Suprapubic skin (tissue), 4 donors: ENCODE results near the gene RMC1. TPM values are rescaled to one million over a fixed set of nuclear protein-coding genes. Genes with fewer than 3 reads are reported as not detected.

Experiments
- DNase-seq, 2 donors: peaks; one replicate each; pipeline ENCODE4 v3.0.0-alpha.2; 2019; ENCODE audit warnings: low spot score in 2 of 2
- H3K27ac ChIP-seq: fragments of 200-600 bp; sonication (generic); one replicate; pipeline ENCODE4 v1.5.1; 2019
- H3K27me3 ChIP-seq: fragments of 200-600 bp; sonication (generic); one replicate; pipeline ENCODE4 v1.5.1; 2019
- H3K36me3 ChIP-seq: fragments of 200-600 bp; sonication (generic); one replicate; pipeline ENCODE4 v1.5.1; 2019
- H3K4me1 ChIP-seq: fragments of 200-600 bp; sonication (generic); one replicate; pipeline ENCODE4 v1.5.1; 2019
- H3K4me3 ChIP-seq: fragments of 200-600 bp; sonication (generic); one replicate; pipeline ENCODE4 v1.5.1; 2019; ENCODE audit warnings: mild to moderate bottlenecking
- H3K9me3 ChIP-seq: fragments of 200-600 bp; sonication (generic); one replicate; pipeline ENCODE4 v1.5.1; 2019
- CTCF ChIP-seq, 2 donors: fragments of 200-600 bp in 1 of 2; fragments of 450-650 bp in 1 of 2; sonication (generic) in 1 of 2; IDR thresholded peaks; one replicate each; pipeline ENCODE4 v1.5.1; 2016 to 2019; ENCODE audit warnings: antibody characterized with exemption in 2 of 2, mild to moderate bottlenecking in 1 of 2, moderate library complexity in 1 of 2
- EP300 ChIP-seq: sonication (generic); formaldehyde crosslinking; IDR thresholded peaks from one replicate; pipeline ENCODE4 v1.6.1; 2017; ENCODE audit warnings: antibody characterized with exemption
- POLR2A ChIP-seq, 2 donors: fragments of 450-650 bp; IDR thresholded peaks; one replicate each; pipeline ENCODE4 v1.6.1; 2017; ENCODE audit warnings: antibody characterized with exemption in 2 of 2, mild to moderate bottlenecking in 2 of 2, moderate library complexity in 2 of 2
- POLR2AphosphoS5 ChIP-seq, 3 donors: sonication (generic); formaldehyde crosslinking; IDR thresholded peaks; one replicate each; pipeline ENCODE4 v1.6.1; 2017; ENCODE audit warnings: antibody characterized with exemption in 3 of 3
- WGBS: methylation state at CpG from one replicate; pipeline ENCODE4 v1.1.5; 2018; 5-methylcytosine and 5-hydroxymethylcytosine counted together
- total RNA-seq, 4 donors: library from RNA; depleted of rRNA; stranded (reverse); fragments of >200 nt; gene quantifications; one replicate each; pipeline ENCODE4 v1.1.0, GENCODE V29; 2016

The RMC1 gene
- total RNA-seq, 4 donors from 2014 or later = 18.7 to 26.4 (median 23.0) TPM

DNA sequence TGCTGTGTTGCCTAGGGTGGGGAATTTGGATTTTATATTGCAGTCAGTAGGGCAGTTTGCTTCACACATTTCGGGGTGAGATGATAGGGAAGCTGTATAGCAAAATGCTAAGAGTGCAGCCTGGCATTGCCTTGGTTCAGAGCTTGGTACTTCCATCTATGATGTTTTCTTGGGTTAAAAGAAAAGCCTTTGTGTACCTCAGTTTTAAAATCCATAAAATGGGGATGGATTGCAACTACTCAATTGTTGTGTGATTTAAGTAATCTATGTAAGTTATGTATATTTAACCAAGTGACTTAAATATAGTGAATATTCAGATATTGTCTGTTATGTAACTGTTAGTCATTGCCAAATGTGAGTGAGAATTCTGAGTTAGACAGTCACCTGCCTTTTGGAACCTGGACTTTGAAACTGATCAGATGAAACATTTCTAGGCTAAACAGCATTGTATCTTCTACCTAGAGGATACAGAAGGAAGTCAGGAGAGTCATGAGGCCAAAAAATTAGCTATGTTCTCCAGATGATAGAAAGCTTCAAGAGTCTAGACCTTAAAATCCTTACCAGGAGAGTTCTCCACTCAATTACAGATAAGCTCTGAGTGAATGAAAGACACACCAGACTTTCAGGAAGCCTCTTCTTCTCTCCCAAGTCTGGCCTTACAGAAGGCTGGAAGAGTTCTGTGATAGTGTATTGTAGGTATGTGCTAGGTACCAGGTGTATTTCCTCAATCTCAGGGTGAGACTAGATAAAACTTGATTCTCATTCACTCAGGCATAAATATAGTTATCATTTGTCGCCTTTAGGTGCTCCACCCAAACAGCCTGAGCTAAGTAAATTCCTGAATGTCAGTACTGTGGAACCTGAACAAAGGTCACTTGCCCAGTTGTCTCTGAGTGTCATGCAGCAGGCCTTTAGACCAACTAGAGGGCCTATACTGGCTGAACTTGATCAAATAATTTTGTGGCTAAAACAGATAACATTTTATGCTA is 42.7 kb upstream of the RMC1 start:
- no peaks in the 10 kb centered on the region for H3K9me3 ChIP-seq
- no peaks in the 10 kb centered on the region for H3K27me3 ChIP-seq
- TF ChIP-seq POLR2A (IDR thresholded peaks at IDR 0.05) (no peak), POLR2AphosphoS5 (IDR thresholded peaks at IDR 0.05) (no peak), CTCF (IDR thresholded peaks at IDR 0.05) (no peak), EP300 (no peak)
- H3K4me1 ChIP-seq = peaks cover 43% of the 10 kb centered on the region
- no peak for DNase-seq
- no peak overlapping the region for H3K27ac ChIP-seq
- peaks cover 35% of the 10 kb centered on the region for H3K36me3 ChIP-seq
- H3K4me3 ChIP-seq = no peak overlapping the region
- 70% methylated on average over 2 of the region's 2 CpGs for WGBS

DNA sequence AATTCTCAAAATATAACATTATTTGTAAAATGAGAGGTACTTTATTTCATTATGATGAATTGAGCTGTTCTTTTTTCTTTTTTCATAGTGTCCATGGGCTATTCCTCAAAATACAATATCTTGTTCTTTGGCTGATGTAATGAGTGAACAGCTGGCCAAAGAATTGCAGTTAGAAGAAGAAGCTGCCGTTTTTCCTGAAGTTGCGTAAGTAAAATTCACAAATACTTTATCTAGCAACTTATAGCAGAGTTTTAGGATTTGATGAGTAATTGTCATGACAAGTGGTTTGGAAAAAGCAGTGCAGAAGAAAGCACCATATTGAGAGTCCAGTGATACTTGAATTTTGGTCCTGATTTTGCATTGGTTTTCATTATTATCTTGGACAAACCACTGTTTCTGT is 40.4 kb upstream of the RMC1 start:
- TF ChIP-seq POLR2AphosphoS5 (IDR thresholded peaks at IDR 0.05) (no peak), CTCF (IDR thresholded peaks at IDR 0.05) (no peak), POLR2A (IDR thresholded peaks at IDR 0.05) (no peak), EP300 (no peak)

GRCh38 chr18:23468753-23469459 is 34.4 kb upstream of the RMC1 start:
- Histone ChIP-seq H3K27ac (no peak overlapping the region), H3K36me3 (peaks cover 98% of the 10 kb centered on the region), H3K4me3 (no peak overlapping the region), H3K27me3 (no peaks in the 10 kb centered on the region), H3K9me3 (no peaks in the 10 kb centered on the region), H3K4me1 (no peaks in the 10 kb centered on the region)
- 86% methylated on average over 3 of the region's 3 CpGs for WGBS
- no peak for DNase-seq
- no peak for TF ChIP-seq POLR2AphosphoS5 (IDR thresholded peaks at IDR 0.05)

More for the DNA sequence above, 40.4 kb upstream of the RMC1 start:
- Histone ChIP-seq H3K27me3 (no peaks in the 10 kb centered on the region), H3K36me3 (peaks cover 58% of the 10 kb centered on the region), H3K27ac (no peak overlapping the region), H3K4me3 (no peak overlapping the region), H3K9me3 (no peaks in the 10 kb centered on the region), H3K4me1 (peaks cover 28% of the 10 kb centered on the region)
- DNase-seq = no peak
- 74% methylated on average over 2 of the region's 2 CpGs for WGBS

- 91% methylated on average over 2 of the region's 2 CpGs for WGBS
- Histone ChIP-seq H3K27ac (no peak overlapping the region), H3K36me3 (peaks cover 98% of the 10 kb centered on the region), H3K9me3 (no peaks in the 10 kb centered on the region), H3K27me3 (no peaks in the 10 kb centered on the region), H3K4me3 (no peak overlapping the region), H3K4me1 (no peaks in the 10 kb centered on the region)
- DNase-seq = no peak
- TF ChIP-seq CTCF (IDR thresholded peaks at IDR 0.05) = no peak
These were observed 32.5 kb upstream of the RMC1 start for GRCh38 chr18:23470620-23471387.

GRCh38 chr18:23471486-23471885 is 31.8 kb upstream of the RMC1 start:
- no peak overlapping the region for H3K4me3 ChIP-seq
- H3K4me1 ChIP-seq = no peaks in the 10 kb centered on the region
- H3K27me3 ChIP-seq = no peaks in the 10 kb centered on the region
- H3K36me3 ChIP-seq = peaks cover 98% of the 10 kb centered on the region
- DNase-seq = no peak
- H3K27ac ChIP-seq = no peak overlapping the region
- WGBS = 90% methylated on average over 6 of the region's 6 CpGs
- TF ChIP-seq CTCF (IDR thresholded peaks at IDR 0.05) (no peak), POLR2A (IDR thresholded peaks at IDR 0.05) (no peak), POLR2AphosphoS5 (IDR thresholded peaks at IDR 0.05) (no peak), EP300 (no peak)
- no peaks in the 10 kb centered on the region for H3K9me3 ChIP-seq
